ENCODE measurements around the gene STBD1. TPM values are rescaled to one million over a fixed set of nuclear protein-coding genes. Genes with fewer than 3 reads are reported as not detected.

Gene STBD1
- total RNA-seq, 1 experiment from 2014 or later, result 4.9 TPM

GRCh38 chr4:76278583-76278982 lies 27.9 kb upstream of the STBD1 start:
- no peak for ATAC-seq
- H3K27ac ChIP-seq (ENCODE audit: low read length), result no peak overlapping the region
- no peaks in the 10 kb centered on the region for H3K27me3 ChIP-seq (ENCODE audit: control insufficient read depth, insufficient read depth, low read length)
- no peak for TF ChIP-seq TCF7L2 (IDR thresholded peaks at IDR 0.05; ENCODE audit: low read depth, low read length)
- TF ChIP-seq REST (IDR thresholded peaks at IDR 0.05; ENCODE audit: insufficient read depth in 1 of 2, low read depth in 2 of 2, low read length in 1 of 2), result no peak
- no peak for TF ChIP-seq POLR2AphosphoS5 (IDR thresholded peaks at IDR 0.05; ENCODE audit: low read depth, low read length)
- TF ChIP-seq CTCF (IDR thresholded peaks at IDR 0.05), result no peak
- no peak for TF ChIP-seq SIN3A (IDR thresholded peaks at IDR 0.05; ENCODE audit: borderline replicate concordance, insufficient read depth, low read depth, low read length)
- intact Hi-C loops (cut with micrococcal nuclease; ENCODE audit: unreplicated experiment), result no loop called here
- no peaks in the 10 kb centered on the region for H3K4me1 ChIP-seq (ENCODE audit: control insufficient read depth, insufficient read depth, low read length)
- no TSS peak for BruUV-seq (replicated peaks)
- DNase-seq (ENCODE audit: low read depth, low spot score), result no peak
- no peaks in the 10 kb centered on the region for H3K36me3 ChIP-seq (ENCODE audit: control insufficient read depth, insufficient read depth, low read length)
- POLR2A ChIA-PET, result no interaction called here
- CTCF ChIA-PET, result no interaction called here
- in situ Hi-C loops (cut with HindIII; ENCODE audit: low pct_unique_long_range_greater_than_20kb, low sequenced_read_pairs), result no loop called here
- H3K9me3 ChIP-seq (ENCODE audit: control insufficient read depth, insufficient read depth, low read depth, low read length), result no peaks in the 10 kb centered on the region
- no peak overlapping the region for H3K4me3 ChIP-seq (ENCODE audit: low read depth in 2 of 2, low read length in 2 of 2)

- H3K27ac ChIP-seq (ENCODE audit: low read length), result no peak overlapping the region
- ChIA-PET CTCF (no interaction called here), POLR2A (no interaction called here)
- no peaks in the 10 kb centered on the region for H3K9me3 ChIP-seq (ENCODE audit: control insufficient read depth, insufficient read depth, low read depth, low read length)
- ATAC-seq (no peak), DNase-seq (ENCODE audit: low read depth, low spot score) (no peak)
- H3K4me1 ChIP-seq (ENCODE audit: control insufficient read depth, insufficient read depth, low read length), result no peaks in the 10 kb centered on the region
- intact Hi-C loops (cut with micrococcal nuclease; ENCODE audit: unreplicated experiment), result no loop called here
- in situ Hi-C loops (cut with HindIII; ENCODE audit: low pct_unique_long_range_greater_than_20kb, low sequenced_read_pairs), result no loop called here
- no TSS peak for BruUV-seq (replicated peaks)
- no peak for TF ChIP-seq CTCF (IDR thresholded peaks at IDR 0.05)
- no peak for TF ChIP-seq REST (IDR thresholded peaks at IDR 0.05; ENCODE audit: insufficient read depth in 1 of 2, low read depth in 2 of 2, low read length in 1 of 2)
- TF ChIP-seq TCF7L2 (IDR thresholded peaks at IDR 0.05; ENCODE audit: low read depth, low read length), result no peak
- no peak for TF ChIP-seq POLR2AphosphoS5 (IDR thresholded peaks at IDR 0.05; ENCODE audit: low read depth, low read length)
- TF ChIP-seq SIN3A (IDR thresholded peaks at IDR 0.05; ENCODE audit: borderline replicate concordance, insufficient read depth, low read depth, low read length), result no peak
- no peak overlapping the region for H3K4me3 ChIP-seq (ENCODE audit: low read depth in 2 of 2, low read length in 2 of 2)
- H3K27me3 ChIP-seq (ENCODE audit: control insufficient read depth, insufficient read depth, low read length), result no peaks in the 10 kb centered on the region
- H3K36me3 ChIP-seq (ENCODE audit: control insufficient read depth, insufficient read depth, low read length), result no peaks in the 10 kb centered on the region
Measured at GRCh38 chr4:76279462-76279861, 27.1 kb upstream of the STBD1 start.

Measured in Panc1 (cell line).